Mesenchymal stem cell (in vitro differentiated cells and primary cell): Measurements from ENCODE around the gene MACROD2.

Experiments used
- DNase-seq: peaks from one replicate; pipeline ENCODE4 v3.0.0-alpha.2; 2013
- H2AFZ ChIP-seq: one replicate; pipeline ENCODE4 v1.6.1; 2013; ENCODE audit warnings: low read depth, mild to moderate bottlenecking, control low read depth, inconsistent platforms, low read length, moderate library complexity
- H2AK5ac ChIP-seq: 2 replicates; pipeline ENCODE4 v1.6.1; 2013; ENCODE audit warnings: low read length, moderate library complexity, mild to moderate bottlenecking, inconsistent platforms; ENCODE audit not compliant: severe bottlenecking
- H2BK120ac ChIP-seq: one replicate; pipeline ENCODE4 v1.6.1; 2013; ENCODE audit warnings: low read depth, mild to moderate bottlenecking, inconsistent platforms, low read length, moderate library complexity
- H2BK12ac ChIP-seq, 2 experiments: one replicate each; pipeline ENCODE4 v1.6.1; 2013; ENCODE audit warnings: inconsistent platforms in 2 of 2, low read length in 2 of 2, mild to moderate bottlenecking in 2 of 2, moderate library complexity in 2 of 2, control low read depth in 1 of 2
- H2BK15ac ChIP-seq: one replicate; pipeline ENCODE4 v1.6.1; 2013; ENCODE audit warnings: mild to moderate bottlenecking, low read depth, inconsistent platforms; ENCODE audit not compliant: poor library complexity, severe bottlenecking
- H2BK5ac ChIP-seq: 2 replicates; pipeline ENCODE4 v1.6.1; 2013; ENCODE audit warnings: low read depth, mild to moderate bottlenecking, low read length, control low read depth, inconsistent platforms; ENCODE audit not compliant: poor library complexity, severe bottlenecking
- H3K14ac ChIP-seq, 2 experiments: one replicate each; pipeline ENCODE4 v1.6.1; 2013; ENCODE audit warnings: inconsistent platforms in 2 of 2, low read length in 2 of 2, control low read depth in 1 of 2, mild to moderate bottlenecking in 1 of 2, moderate library complexity in 1 of 2
- H3K18ac ChIP-seq, 2 experiments: one replicate each; pipeline ENCODE4 v1.6.1; 2013; ENCODE audit warnings: inconsistent platforms in 2 of 2, low read length in 2 of 2, control low read depth in 1 of 2, low read depth in 1 of 2, mild to moderate bottlenecking in 1 of 2
- H3K23ac ChIP-seq, 2 experiments: one replicate each; pipeline ENCODE4 v1.6.1; 2013; ENCODE audit warnings: inconsistent platforms in 2 of 2, low read length in 2 of 2, mild to moderate bottlenecking in 2 of 2, moderate library complexity in 2 of 2, control low read depth in 1 of 2
- H3K27ac ChIP-seq: 2 replicates; pipeline ENCODE4 v1.5.1; 2013; ENCODE audit warnings: mild to moderate bottlenecking, moderate library complexity, low read length, control low read depth, inconsistent platforms; ENCODE audit not compliant: poor library complexity, severe bottlenecking
- H3K27me3 ChIP-seq, 2 experiments: 2 replicates each; pipeline versions ENCODE4 v1.6.1 to v1.7.0; 2013; ENCODE audit warnings: low read length in 2 of 2, mild to moderate bottlenecking in 2 of 2, moderate library complexity in 2 of 2, control low read depth in 1 of 2, inconsistent platforms in 1 of 2; ENCODE audit not compliant: control insufficient read depth in 1 of 2, insufficient read depth in 1 of 2
- H3K36me3 ChIP-seq, 2 experiments: 2 replicates each; pipeline versions ENCODE4 v1.6.1 to v1.7.0; 2013; ENCODE audit warnings: low read length in 2 of 2, control low read depth in 1 of 2, inconsistent platforms in 1 of 2, low read depth in 1 of 2, mild to moderate bottlenecking in 1 of 2; ENCODE audit not compliant: insufficient read depth in 2 of 2, control insufficient read depth in 1 of 2
- H3K4ac ChIP-seq, 2 experiments: one replicate each; pipeline ENCODE4 v1.6.1; 2013; ENCODE audit warnings: inconsistent platforms in 2 of 2, low read length in 2 of 2, mild to moderate bottlenecking in 2 of 2, moderate library complexity in 2 of 2, control low read depth in 1 of 2, low read depth in 1 of 2
- H3K4me1 ChIP-seq: 2 replicates; pipeline ENCODE4 v1.6.1; 2013; ENCODE audit warnings: low read depth, low read length, control low read depth; ENCODE audit not compliant: control insufficient read depth, insufficient read depth
- H3K4me2 ChIP-seq: 2 replicates; pipeline ENCODE4 v1.6.1; 2013; ENCODE audit warnings: low read length, mild to moderate bottlenecking, inconsistent platforms; ENCODE audit not compliant: poor library complexity, severe bottlenecking
- H3K4me3 ChIP-seq, 2 experiments: 2 replicates each; pipeline versions ENCODE4 v1.5.1 to v1.7.0; 2013; ENCODE audit warnings: low read length in 2 of 2, mild to moderate bottlenecking in 2 of 2, control low read depth in 1 of 2, low read depth in 1 of 2; ENCODE audit not compliant: insufficient read depth in 1 of 2
- H3K79me1 ChIP-seq: replicated peaks from 2 replicates; pipeline ENCODE4 v1.6.1; 2013; ENCODE audit warnings: mild to moderate bottlenecking, control low read depth, low read length, inconsistent platforms; ENCODE audit not compliant: poor library complexity, severe bottlenecking
- H3K9ac ChIP-seq: 2 replicates; pipeline ENCODE4 v1.7.0; 2013; ENCODE audit warnings: mild to moderate bottlenecking, low read length, moderate library complexity
- H3K9me3 ChIP-seq: 2 replicates; pipeline ENCODE4 v1.7.0; 2013; ENCODE audit warnings: mild to moderate bottlenecking, low read length; ENCODE audit not compliant: control insufficient read depth
- H4K8ac ChIP-seq: one replicate; pipeline ENCODE4 v1.6.1; 2013; ENCODE audit warnings: inconsistent platforms, mild to moderate bottlenecking, low read length, moderate library complexity
- H4K91ac ChIP-seq: one replicate; pipeline ENCODE4 v1.6.1; 2013; ENCODE audit warnings: mild to moderate bottlenecking, low read length, inconsistent platforms
- WGBS: methylation state at CpG from one replicate; pipeline ENCODE4 v1.1.7; 2013; ENCODE audit warnings: mixed read lengths; 5-methylcytosine and 5-hydroxymethylcytosine counted together

The MACROD2 gene

DNA sequence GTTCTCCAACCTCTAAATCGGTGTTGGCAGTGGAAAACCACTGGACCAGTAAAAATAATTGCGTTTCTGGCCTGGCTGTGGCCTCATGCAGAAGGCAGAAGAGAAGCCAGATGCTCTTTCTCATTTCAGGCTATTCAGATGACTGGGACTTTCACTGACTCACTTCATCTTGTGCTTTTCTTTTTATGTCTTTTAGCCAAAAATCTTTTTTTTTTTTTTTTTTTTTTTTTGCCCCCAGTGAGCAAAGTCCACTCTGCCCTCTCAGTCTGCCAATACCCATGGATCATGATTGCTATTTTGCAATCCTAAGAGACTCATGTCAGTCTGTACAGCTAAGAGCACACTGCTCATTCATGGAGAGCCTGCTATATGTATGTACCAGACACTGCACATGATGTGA lies 1615.5 kb downstream of the MACROD2 start:
- Histone ChIP-seq H3K27me3 (no peaks in the 10 kb centered on the region), H2BK120ac (no peak overlapping the region), H3K79me1 (no peaks in the 10 kb centered on the region), H3K9ac (no peak overlapping the region), H2BK15ac (no peak overlapping the region), H3K9me3 (no peaks in the 10 kb centered on the region), H3K4me3 (no peak overlapping the region), H2AFZ (no peak overlapping the region), H4K8ac (no peak overlapping the region), H3K36me3 (no peaks in the 10 kb centered on the region), H4K91ac (no peak overlapping the region), H3K4me2 (no peak overlapping the region), H2BK5ac (no peak overlapping the region), H3K18ac (no peak overlapping the region), H3K23ac (no peak overlapping the region), H2AK5ac (no peak overlapping the region), H2BK12ac (no peak overlapping the region), H3K4me1 (no peaks in the 10 kb centered on the region), H3K4ac (no peak overlapping the region), H3K27ac (no peak overlapping the region), H3K14ac (no peak overlapping the region)
- WGBS: 76% methylated on average over 2 of the region's 2 CpGs
- DNase-seq: no peak

DNA sequence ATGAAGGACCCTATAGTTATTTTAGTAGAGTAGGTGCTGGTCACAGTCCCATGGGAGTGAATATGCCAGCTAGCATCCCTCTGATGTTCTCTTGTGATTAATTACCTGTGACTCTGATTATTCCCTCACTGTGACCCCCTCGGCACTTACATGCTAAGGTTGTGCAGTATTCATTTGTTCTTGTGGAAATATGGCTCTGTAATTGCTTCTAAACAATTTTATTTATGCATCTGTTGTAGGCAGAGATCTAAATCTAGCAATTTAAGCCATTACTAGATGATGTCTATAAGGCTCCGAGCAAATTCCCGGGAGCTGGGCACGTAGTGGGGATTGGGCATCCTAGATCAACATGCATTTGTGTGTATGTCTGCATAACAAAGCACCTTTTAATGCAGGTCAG lies 1616.2 kb downstream of the MACROD2 start:
- H3K4me3 ChIP-seq: no peak overlapping the region
- H2BK120ac ChIP-seq: no peak overlapping the region
- H3K4me1 ChIP-seq: no peaks in the 10 kb centered on the region
- H3K9ac ChIP-seq: no peak overlapping the region
- no peak overlapping the region for H3K4ac ChIP-seq
- H3K23ac ChIP-seq: no peak overlapping the region
- WGBS: 98% methylated on average over 3 of the region's 4 CpGs
- H2BK15ac ChIP-seq: no peak overlapping the region
- H3K27me3 ChIP-seq: no peaks in the 10 kb centered on the region
- H3K14ac ChIP-seq: no peak overlapping the region
- H3K4me2 ChIP-seq: no peak overlapping the region
- H3K18ac ChIP-seq: no peak overlapping the region
- H2BK5ac ChIP-seq: no peak overlapping the region
- H2BK12ac ChIP-seq: no peak overlapping the region
- no peak overlapping the region for H3K27ac ChIP-seq
- no peak overlapping the region for H4K91ac ChIP-seq
- H3K9me3 ChIP-seq: no peaks in the 10 kb centered on the region
- no peak for DNase-seq
- H3K79me1 ChIP-seq: no peaks in the 10 kb centered on the region
- no peak overlapping the region for H4K8ac ChIP-seq
- H2AFZ ChIP-seq: no peak overlapping the region
- H3K36me3 ChIP-seq: no peaks in the 10 kb centered on the region
- H2AK5ac ChIP-seq: no peak overlapping the region

DNA sequence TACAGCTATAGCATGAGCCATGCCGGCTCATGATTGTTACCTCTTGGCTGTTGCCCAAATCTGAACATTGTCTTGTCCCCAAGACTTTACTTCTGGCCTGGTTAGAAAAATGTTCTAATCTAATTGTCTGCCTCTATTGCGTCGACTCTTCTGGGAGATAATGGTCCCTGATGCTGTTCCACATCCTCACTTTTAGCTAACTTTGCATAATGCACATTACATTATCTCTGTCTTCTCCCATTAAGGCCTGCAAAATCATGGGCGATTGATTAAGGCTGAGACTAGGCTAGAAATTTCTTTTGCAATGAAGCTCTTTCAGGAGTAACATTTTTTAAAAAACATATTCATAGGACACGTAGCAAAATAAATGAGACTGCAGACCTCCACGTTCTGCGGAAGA lies 1616.9 kb downstream of the MACROD2 start:
- Histone ChIP-seq H3K23ac (no peak overlapping the region), H2BK5ac (no peak overlapping the region), H3K4me3 (no peak overlapping the region), H3K36me3 (no peaks in the 10 kb centered on the region), H3K9ac (no peak overlapping the region), H2BK120ac (no peak overlapping the region), H4K8ac (no peak overlapping the region), H2BK15ac (no peak overlapping the region), H2BK12ac (no peak overlapping the region), H3K4ac (no peak overlapping the region), H3K14ac (no peak overlapping the region), H3K18ac (no peak overlapping the region), H3K79me1 (no peaks in the 10 kb centered on the region), H4K91ac (no peak overlapping the region), H3K4me2 (no peak overlapping the region), H3K27me3 (no peaks in the 10 kb centered on the region), H3K4me1 (no peaks in the 10 kb centered on the region), H2AK5ac (no peak overlapping the region), H3K27ac (no peak overlapping the region), H3K9me3 (no peaks in the 10 kb centered on the region), H2AFZ (no peak overlapping the region)
- DNase-seq: no peak
- WGBS: 90% methylated on average over 6 of the region's 7 CpGs

DNA sequence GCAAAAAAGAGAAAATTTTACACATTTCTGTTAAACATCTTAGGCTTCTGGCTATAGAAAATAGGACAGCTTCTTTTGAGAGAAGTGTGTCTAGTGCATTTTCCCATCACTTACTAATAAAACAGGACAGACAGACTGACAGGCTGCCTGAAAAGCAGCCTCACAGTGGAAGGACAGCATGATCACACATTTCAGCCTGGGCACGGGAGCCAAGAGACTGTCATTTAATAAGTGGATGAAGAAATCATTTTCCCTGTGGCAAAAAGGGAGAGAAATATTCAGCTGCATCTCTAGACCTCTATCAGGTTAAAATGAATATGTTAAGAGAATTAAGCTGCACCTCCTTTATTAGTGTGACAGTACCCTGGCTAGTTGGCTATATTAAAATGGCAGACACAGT lies 1617.5 kb downstream of the MACROD2 start:
- no peak overlapping the region for H3K4ac ChIP-seq
- H3K9me3 ChIP-seq: no peaks in the 10 kb centered on the region
- no peaks in the 10 kb centered on the region for H3K4me1 ChIP-seq
- H3K9ac ChIP-seq: no peak overlapping the region
- no peak for DNase-seq
- no peak overlapping the region for H3K4me2 ChIP-seq
- H4K8ac ChIP-seq: no peak overlapping the region
- no peak overlapping the region for H3K27ac ChIP-seq
- no peak overlapping the region for H2AFZ ChIP-seq
- H3K27me3 ChIP-seq: no peaks in the 10 kb centered on the region
- no peak overlapping the region for H3K4me3 ChIP-seq
- H4K91ac ChIP-seq: no peak overlapping the region
- no peak overlapping the region for H2BK120ac ChIP-seq
- WGBS: 72% methylated on average over 1 of the region's 1 CpG
- H2BK12ac ChIP-seq: no peak overlapping the region
- no peak overlapping the region for H3K18ac ChIP-seq
- H2BK5ac ChIP-seq: no peak overlapping the region
- no peak overlapping the region for H3K23ac ChIP-seq
- H3K14ac ChIP-seq: no peak overlapping the region
- no peak overlapping the region for H2AK5ac ChIP-seq
- no peaks in the 10 kb centered on the region for H3K79me1 ChIP-seq
- no peaks in the 10 kb centered on the region for H3K36me3 ChIP-seq
- H2BK15ac ChIP-seq: no peak overlapping the region
